NOMO-1 (cell line): ENCODE data around the gene CPEB1.
A peak's percentile ranks its signal among the peaks of the same experiment; 100 is the strongest.

Experiments used
- DNase-seq, 2 experiments: peaks; one replicate each; lab custom pipeline; 2025; ENCODE audit not compliant: unreplicated experiment in 2 of 2; lab: John Stamatoyannopoulos, UW

Gene CPEB1

DNA sequence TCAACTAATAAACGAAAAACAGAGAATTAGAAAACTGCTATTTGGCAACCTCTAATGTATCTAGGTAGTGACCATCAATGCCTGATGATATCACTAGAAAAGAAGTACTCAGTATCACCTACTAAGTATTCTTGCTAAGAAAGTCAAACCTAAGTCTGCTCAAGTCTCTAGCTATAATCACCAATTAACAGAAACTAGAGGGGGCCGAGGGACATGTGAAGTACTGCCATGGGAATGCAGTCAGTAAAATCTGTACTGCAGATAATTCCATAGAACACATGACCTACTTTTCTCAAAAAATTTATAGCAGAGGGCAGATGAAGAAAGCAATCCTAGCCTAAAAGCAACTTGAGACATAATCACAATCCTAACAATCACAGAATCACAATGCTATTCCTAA lies 51.4 kb downstream of the CPEB1 start:
- DNase-seq, result no peak

GRCh38 chr15:82595203-82595602 lies 52.0 kb downstream of the CPEB1 start:
- no peak for DNase-seq

- no peak for DNase-seq
These were observed 59.4 kb downstream of the CPEB1 start for GRCh38 chr15:82587805-82588204.

- DNase-seq, result peak in 1 of 2 experiments; percentile 23
These were observed 62.1 kb downstream of the CPEB1 start for GRCh38 chr15:82585072-82585471.

- DNase-seq, result no peak
These were observed 66.5 kb downstream of the CPEB1 start for GRCh38 chr15:82580713-82581112.

DNA sequence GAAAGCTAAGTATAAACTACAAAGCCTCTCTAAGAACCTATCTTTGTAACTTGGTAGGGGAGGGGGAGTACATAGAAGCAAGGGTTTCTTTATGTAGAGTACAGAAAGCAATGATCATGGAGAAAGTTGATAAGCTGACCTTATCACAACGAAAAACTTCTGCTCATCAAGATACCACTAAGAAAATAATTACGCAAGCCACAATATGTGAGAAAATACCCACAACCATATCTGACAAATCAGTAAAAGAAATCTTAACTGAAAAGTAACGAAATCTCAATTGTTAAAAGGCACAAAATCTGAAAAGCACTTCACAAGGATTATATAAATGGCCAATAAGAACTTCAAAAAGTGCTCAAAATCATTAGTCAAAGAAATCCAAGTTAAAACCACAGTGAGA lies 71.8 kb downstream of the CPEB1 start:
- DNase-seq, result no peak

- DNase-seq, result no peak
These were observed 74.2 kb downstream of the CPEB1 start for GRCh38 chr15:82572986-82573385.

GRCh38 chr15:82572311-82572710 lies 74.9 kb downstream of the CPEB1 start:
- no peak for DNase-seq

- DNase-seq, result no peak
These were observed 75.4 kb downstream of the CPEB1 start for GRCh38 chr15:82571722-82572222.

- DNase-seq, result no peak
These were observed 76.2 kb downstream of the CPEB1 start for GRCh38 chr15:82570721-82571508.

DNA sequence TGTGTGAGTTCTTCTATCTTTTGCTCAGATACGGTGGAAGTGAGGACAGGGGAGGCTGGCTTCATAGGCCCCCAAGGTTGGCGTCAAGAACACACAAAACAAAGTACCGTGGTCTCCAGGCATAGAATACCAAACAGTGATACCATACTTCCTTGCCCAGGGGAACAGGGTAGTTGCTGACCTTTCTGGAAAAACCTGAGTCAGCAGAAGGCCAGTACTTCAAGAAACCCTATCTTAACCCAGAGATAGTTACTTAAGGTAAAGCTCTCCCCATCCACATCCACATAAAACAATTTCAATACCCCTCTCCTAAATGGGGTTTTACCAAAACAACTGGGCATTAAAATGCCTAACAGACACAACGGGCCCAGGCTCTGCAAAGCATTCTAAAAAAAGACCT lies 77.3 kb downstream of the CPEB1 start:
- DNase-seq, result no peak

DNA sequence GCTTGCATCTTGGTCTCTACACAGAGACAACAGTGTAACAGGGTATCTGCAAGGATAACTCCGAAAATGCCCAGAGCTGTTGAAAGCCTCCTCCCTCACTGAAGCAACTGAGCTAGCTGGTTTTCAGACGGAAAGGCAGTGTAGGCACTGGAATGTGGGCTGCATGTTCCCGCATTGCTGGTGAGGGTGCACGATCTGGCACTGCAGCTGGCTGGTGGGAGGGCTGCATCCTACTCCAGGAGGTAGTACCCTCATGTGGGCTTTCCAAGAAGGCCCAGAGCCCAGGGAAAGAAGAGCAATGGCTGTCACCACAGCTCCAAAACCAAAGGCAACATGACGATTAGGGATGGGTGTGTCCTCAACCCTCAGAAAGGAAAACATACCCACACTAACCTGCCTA lies 78.2 kb downstream of the CPEB1 start:
- no peak for DNase-seq

DNA sequence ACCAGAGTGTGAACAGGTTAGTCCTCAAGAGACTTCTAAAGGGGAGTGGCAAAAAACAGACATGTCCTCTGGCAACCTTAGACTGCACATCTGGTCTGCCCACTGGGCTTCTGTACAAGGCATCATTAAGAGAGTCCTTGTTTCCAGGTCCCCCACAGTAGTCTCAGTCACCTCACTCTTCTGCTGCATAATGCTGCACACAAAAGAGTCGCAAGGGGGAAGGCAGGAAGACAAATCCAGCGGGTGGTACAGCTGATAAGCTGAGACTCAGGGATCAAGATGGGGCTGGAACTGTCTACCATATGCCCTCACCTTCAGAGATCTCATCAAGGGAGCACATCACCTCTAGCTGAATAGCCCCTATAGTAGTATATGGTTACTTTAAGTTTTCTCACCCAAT lies 79.5 kb downstream of the CPEB1 start:
- no peak for DNase-seq

DNA sequence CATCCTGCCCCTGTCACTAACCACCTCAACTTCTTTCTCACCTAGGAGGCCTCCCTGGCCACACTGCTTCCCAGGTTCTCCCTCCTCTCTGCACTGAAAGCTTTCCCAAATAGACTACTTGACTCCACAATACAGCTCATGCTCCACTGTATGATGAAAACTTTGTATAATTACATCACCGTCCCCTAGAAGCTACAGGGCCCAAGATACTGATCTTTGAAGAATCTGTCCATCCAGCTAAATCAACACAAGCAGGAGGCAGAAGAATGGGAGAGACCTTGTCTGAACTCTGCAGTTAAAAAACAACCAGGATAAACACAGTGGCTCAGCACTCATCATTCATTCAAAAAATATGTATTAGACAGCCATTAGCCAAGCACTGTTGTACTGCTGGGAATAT lies 80.5 kb downstream of the CPEB1 start:
- DNase-seq, result no peak

GRCh38 chr15:82558502-82558901 lies 88.7 kb downstream of the CPEB1 start:
- no peak for DNase-seq

- no peak for DNase-seq
These were observed 90.7 kb downstream of the CPEB1 start for GRCh38 chr15:82556315-82557035.

GRCh38 chr15:82554849-82555248 lies 92.3 kb downstream of the CPEB1 start:
- DNase-seq, result no peak

DNA sequence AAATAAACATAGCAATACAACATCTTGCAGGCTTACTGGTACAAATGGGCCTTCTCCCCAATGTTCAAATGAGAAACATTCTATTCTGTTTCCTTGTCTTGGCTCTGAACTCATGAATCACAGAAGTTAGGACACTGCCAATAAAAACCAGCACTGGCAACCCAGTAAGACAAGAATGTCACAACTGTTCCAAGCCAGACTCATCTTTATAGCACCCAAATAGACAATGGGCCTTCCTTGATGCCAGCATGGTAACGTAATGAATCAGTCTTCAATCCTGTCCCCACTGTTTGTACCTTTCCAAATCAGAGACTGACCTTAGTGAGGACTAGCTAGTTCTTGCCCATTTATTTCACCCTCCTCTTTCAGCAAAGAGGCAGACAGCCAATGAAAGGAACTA lies 92.8 kb downstream of the CPEB1 start:
- DNase-seq, result no peak

DNA sequence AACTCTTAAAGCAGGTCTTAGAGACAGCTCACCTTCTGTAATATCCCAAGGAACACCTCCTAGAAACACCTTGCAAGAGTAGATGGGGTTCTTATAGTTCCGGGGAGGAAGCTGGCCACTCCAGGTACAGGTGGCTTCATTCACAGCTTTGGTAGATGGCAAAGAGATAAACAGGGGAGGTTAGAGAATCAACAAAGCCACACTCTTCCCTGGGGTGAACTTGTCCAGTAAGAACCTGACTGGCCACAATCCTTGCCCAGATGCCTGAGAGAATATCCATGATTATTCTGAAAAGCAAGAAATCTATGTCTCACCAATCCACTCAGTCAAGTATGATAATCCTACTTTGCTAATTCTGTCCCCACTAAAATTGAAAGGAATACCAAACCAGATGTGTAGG lies 93.3 kb downstream of the CPEB1 start:
- no peak for DNase-seq

DNA sequence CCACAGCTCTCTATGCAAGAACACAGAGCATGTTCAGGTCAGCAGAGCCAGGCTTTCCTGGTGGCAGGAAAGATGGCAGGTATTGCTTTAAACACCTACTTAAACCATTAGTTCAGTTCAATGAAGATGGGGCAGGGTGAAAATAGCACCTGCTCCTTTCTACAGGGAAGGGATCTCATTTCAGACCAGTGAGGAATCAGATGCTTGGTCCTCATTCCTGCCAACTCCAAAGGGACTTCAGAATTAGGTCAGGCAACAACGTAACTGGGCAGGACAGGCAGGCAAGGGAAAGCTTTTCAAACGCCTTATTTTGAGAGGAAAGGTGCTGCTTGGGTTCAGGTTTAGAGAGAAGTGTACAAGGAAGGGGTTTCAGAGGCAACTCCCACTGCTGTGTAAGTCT lies 94.3 kb downstream of the CPEB1 start:
- no peak for DNase-seq

DNA sequence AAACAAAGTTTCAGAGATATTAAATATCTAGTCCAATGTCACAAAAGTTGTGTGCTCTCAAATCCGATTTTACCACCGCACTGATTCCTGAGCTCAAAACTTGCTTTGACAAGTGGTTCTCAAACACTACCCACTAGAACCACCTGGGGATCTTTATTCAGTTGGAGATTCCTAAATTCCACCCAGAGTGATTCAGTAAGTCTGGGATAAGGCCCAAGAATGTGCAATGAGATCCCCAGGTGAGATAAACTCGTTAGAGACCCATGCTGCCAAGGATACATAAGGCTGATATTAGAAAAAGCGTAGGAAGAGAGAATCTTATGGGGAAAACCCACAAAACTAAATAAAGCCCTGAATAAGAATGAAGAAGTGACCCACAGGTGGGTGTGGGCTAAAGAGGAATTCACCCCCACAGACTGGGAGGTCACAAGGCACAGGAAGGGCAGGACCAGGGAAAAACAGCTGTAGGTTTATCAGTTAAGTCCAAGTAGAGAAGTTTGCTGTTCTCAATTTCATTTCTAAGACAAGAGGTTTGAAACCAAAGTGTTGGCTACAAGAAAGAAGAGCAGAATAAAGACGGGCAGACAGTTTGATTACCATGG lies 95.4 kb downstream of the CPEB1 start:
- DNase-seq, result no peak

GRCh38 chr15:82549199-82549665 lies 97.9 kb downstream of the CPEB1 start:
- no peak for DNase-seq
